Left ventricle myocardium inferior (tissue), 1 donor: Measurements from ENCODE around the gene ENPP3. TPM values are rescaled to one million over a fixed set of nuclear protein-coding genes. Genes with fewer than 3 reads are reported as not detected.

ENCODE experiments used
- DNase-seq: peaks from one replicate; pipeline ENCODE4 v3.0.0-alpha.2; 2020
- H3K27ac ChIP-seq: fragments of 200-600 bp; replicated peaks from 2 replicates; pipeline ENCODE4 v1.8.0; 2021
- H3K27me3 ChIP-seq: fragments of 200-600 bp; 2 replicates; pipeline ENCODE4 v1.8.0; 2021; ENCODE audit warnings: low read depth
- H3K36me3 ChIP-seq: fragments of 200-600 bp; 2 replicates; pipeline ENCODE4 v1.8.0; 2021
- H3K4me1 ChIP-seq: fragments of 200-600 bp; 2 replicates; pipeline ENCODE4 v1.8.0; 2021
- H3K4me3 ChIP-seq: fragments of 200-600 bp; 2 replicates; pipeline ENCODE4 v1.8.0; 2021; ENCODE audit warnings: mild to moderate bottlenecking, moderate library complexity
- H3K9me3 ChIP-seq: fragments of 200-600 bp; replicated peaks from 2 replicates; pipeline ENCODE4 v1.8.0; 2021
- CTCF ChIP-seq: fragments of 200-600 bp; IDR thresholded peaks from 2 replicates; pipeline ENCODE4 v1.8.0; 2021; ENCODE audit warnings: antibody characterized with exemption, mild to moderate bottlenecking, borderline replicate concordance
- intact Hi-C: fragments of 100-400 bp; cut with micrococcal nuclease; formaldehyde crosslinking; loops from one replicate; pipeline ENCODE4 v1.11.0; 2022
- total RNA-seq: library from RNA; stranded (reverse); fragmentation: NEBNext Ultra II Directional; extraction: Animal tissue kit (Norgen Biotek cat#: 25700); gene quantifications from one replicate; pipeline ENCODE4 v1.2.1, GENCODE V29; 2021
- donor health status: DM: no; HTN: yes; CAD: no; lungs with severe emphysema.

The ENPP3 gene
- total RNA-seq, 1 donor from 2014 or later, result 0.14 TPM

- Histone ChIP-seq H3K9me3 (peaks cover 17% of the 10 kb centered on the region), H3K4me3 (no peak overlapping the region), H3K27ac (no peak overlapping the region), H3K27me3 (no peaks in the 10 kb centered on the region), H3K36me3 (no peaks in the 10 kb centered on the region), H3K4me1 (no peaks in the 10 kb centered on the region)
- intact Hi-C loops, result no loop called here
- no peak for TF ChIP-seq CTCF
- DNase-seq, result no peak
Measured at GRCh38 chr6:131728296-131728939, 91.3 kb downstream of the ENPP3 start.

- no peak overlapping the region for H3K4me3 ChIP-seq
- DNase-seq, result no peak
- intact Hi-C loops, result no loop called here
- no peak overlapping the region for H3K27ac ChIP-seq
- H3K4me1 ChIP-seq, result no peaks in the 10 kb centered on the region
- H3K9me3 ChIP-seq, result peaks cover 17% of the 10 kb centered on the region
- H3K36me3 ChIP-seq, result no peaks in the 10 kb centered on the region
- no peaks in the 10 kb centered on the region for H3K27me3 ChIP-seq
- no peak for TF ChIP-seq CTCF
Measured at GRCh38 chr6:131729550-131729949, 92.4 kb downstream of the ENPP3 start.

- intact Hi-C loops, result no loop called here
- Histone ChIP-seq H3K4me1 (no peaks in the 10 kb centered on the region), H3K4me3 (no peak overlapping the region), H3K36me3 (no peaks in the 10 kb centered on the region), H3K27me3 (no peaks in the 10 kb centered on the region), H3K27ac (no peak overlapping the region), H3K9me3 (peaks cover 17% of the 10 kb centered on the region)
- no peak for TF ChIP-seq CTCF
- no peak for DNase-seq
Measured at GRCh38 chr6:131730264-131730663, 93.2 kb downstream of the ENPP3 start.

GRCh38 chr6:131731224-131731623, 94.1 kb downstream of the ENPP3 start:
- intact Hi-C loops, result no loop called here
- no peak for TF ChIP-seq CTCF
- Histone ChIP-seq H3K9me3 (peaks cover 17% of the 10 kb centered on the region), H3K4me3 (no peak overlapping the region), H3K36me3 (no peaks in the 10 kb centered on the region), H3K27ac (no peak overlapping the region), H3K27me3 (no peaks in the 10 kb centered on the region), H3K4me1 (no peaks in the 10 kb centered on the region)
- DNase-seq, result no peak

- Histone ChIP-seq H3K4me3 (no peak overlapping the region), H3K36me3 (no peaks in the 10 kb centered on the region), H3K27me3 (no peaks in the 10 kb centered on the region), H3K27ac (peak overlapping the region; percentile 13), H3K4me1 (no peaks in the 10 kb centered on the region), H3K9me3 (peaks cover 4% of the 10 kb centered on the region)
- TF ChIP-seq CTCF, result no peak
- no peak for DNase-seq
- intact Hi-C loops, result no loop called here
Measured at GRCh38 chr6:131733376-131734016, 96.4 kb downstream of the ENPP3 start.
